HepG2 (cell line): Measurements from ENCODE around the gene CPNE4. TPM values are rescaled to one million over a fixed set of nuclear protein-coding genes. Genes with fewer than 3 reads are reported as not detected.

Source experiments
- ATAC-seq: fragments of 200-7000 bp; cut with Tn5 transposase; 3 replicates; pipeline ENCODE4 v1.9.1; 2020; ENCODE audit warnings: mild to moderate bottlenecking, moderate library complexity
- BruUV-seq: library from RNA; stranded (reverse); fragments of 400-500 nt; replicated peaks from 2 replicates; lab custom pipeline; 2021; lab: Mats Ljungman, UMichigan
- CTCF ChIA-PET: fragments of 300-600 bp; formaldehyde crosslinking; extraction: SDS; loops from one replicate; lab custom pipeline; 2021; ENCODE audit warnings: low total read pairs, inconsistent platforms, low intra/inter-chr PET ratio; lab: Yijun Ruan, JAX
- POLR2A ChIA-PET: fragments of 350-600 bp; sonication (Branson Sonifier 250); formaldehyde crosslinking; loops from one replicate; lab custom pipeline; 2020; ENCODE audit warnings: antibody characterized with exemption, inconsistent platforms; lab: Yijun Ruan, JAX
- DNase-seq: peaks from one replicate; pipeline ENCODE4 v3.0.0-alpha.2; 2015; ENCODE audit warnings: low spot score
- FAIRE-seq: peaks from 3 replicates; lab custom pipeline; 2011; peaks lifted over from hg19 to GRCh38; lab: Jason Lieb, UNC
- H2AFZ ChIP-seq: one replicate; pipeline ENCODE4 v1.6.1; 2011; ENCODE audit warnings: low read length, inconsistent platforms
- H3K27ac ChIP-seq: fragments of 300-600 bp; 3 replicates; pipeline ENCODE4 v1.8.0; 2011; ENCODE audit warnings: mixed run types, mild to moderate bottlenecking, mixed read lengths, low read length, inconsistent platforms; ENCODE audit not compliant: insufficient read depth; ENCODE audit errors: extremely low read length
- H3K27me3 ChIP-seq, 2 experiments: fragments of 200-600 bp in 1 of 2; 2 replicates in 1 of 2; 3 replicates in 1 of 2; pipeline versions ENCODE4 v1.6.0 to v1.8.0; 2011; ENCODE audit warnings: low read length in 2 of 2, mild to moderate bottlenecking in 2 of 2, moderate library complexity in 2 of 2, inconsistent platforms in 1 of 2; ENCODE audit not compliant: insufficient read depth in 2 of 2, control insufficient read depth in 1 of 2
- H3K36me3 ChIP-seq, 2 experiments: fragments of 200-600 bp in 1 of 2; replicated peaks in 1 of 2; 2 replicates in 1 of 2; 3 replicates in 1 of 2; pipeline versions ENCODE4 v1.5.1 to v1.8.0; 2011; ENCODE audit warnings: low read length in 2 of 2, inconsistent platforms in 1 of 2; ENCODE audit not compliant: insufficient read depth in 2 of 2, control insufficient read depth in 1 of 2
- H3K4me1 ChIP-seq: 2 replicates; pipeline ENCODE4 v1.5.1; 2012; ENCODE audit warnings: low read length, inconsistent platforms; ENCODE audit not compliant: insufficient read depth
- H3K4me2 ChIP-seq: 2 replicates; pipeline ENCODE4 v1.6.0; 2011; ENCODE audit warnings: low read depth, low read length, inconsistent platforms
- H3K4me3 ChIP-seq, 3 experiments: fragments of 200-600 bp in 1 of 3; sonication (generic), shearing (Covaris generic) in 1 of 3; replicated peaks in 1 of 3; 2 replicates each; pipeline ENCODE4 v1.5.1; 2011 to 2016; ENCODE audit warnings: low read length in 3 of 3, inconsistent platforms in 2 of 3, low read depth in 2 of 3, mild to moderate bottlenecking in 2 of 3, control low read depth in 1 of 3, mixed read lengths in 1 of 3; ENCODE audit not compliant: insufficient read depth in 1 of 3
- H3K79me2 ChIP-seq: one replicate; pipeline ENCODE4 v1.6.1; 2011; ENCODE audit warnings: low read length, inconsistent platforms; ENCODE audit not compliant: insufficient read depth
- H3K9ac ChIP-seq: 2 replicates; pipeline ENCODE4 v1.6.0; 2011; ENCODE audit warnings: mild to moderate bottlenecking, low read depth, low read length, inconsistent platforms; ENCODE audit not compliant: insufficient read depth
- H3K9me3 ChIP-seq: 2 replicates; pipeline ENCODE4 v1.5.1; 2012; ENCODE audit warnings: mild to moderate bottlenecking, low read length
- H4K20me1 ChIP-seq: 2 replicates; pipeline ENCODE4 v1.6.0; 2011; ENCODE audit warnings: inconsistent platforms, mild to moderate bottlenecking, low read length, moderate library complexity; ENCODE audit not compliant: insufficient read depth
- AKAP8 ChIP-seq: sonication (generic); formaldehyde crosslinking; IDR thresholded peaks from 2 replicates; pipeline ENCODE4 v1.5.1; 2020; ENCODE audit warnings: mild to moderate bottlenecking, missing genetic modification reagents
- MAX ChIP-seq: IDR thresholded peaks from 2 replicates; pipeline ENCODE4 v1.6.1; 2012; ENCODE audit warnings: inconsistent platforms
- MEF2D ChIP-seq: sonication (generic); formaldehyde crosslinking; IDR thresholded peaks from 2 replicates; pipeline ENCODE4 v1.5.1; 2020; ENCODE audit warnings: mild to moderate bottlenecking, missing genetic modification reagents
- MIER2 ChIP-seq: IDR thresholded peaks from 2 replicates; pipeline ENCODE4 v1.6.1; 2016; ENCODE audit warnings: missing biosample characterization, missing genetic modification reagents
- MNT ChIP-seq: fragments of 450-650 bp; IDR thresholded peaks from 2 replicates; pipeline ENCODE4 v1.6.1; 2016
- MTF1 ChIP-seq: sonication (generic); formaldehyde crosslinking; IDR thresholded peaks from 2 replicates; pipeline ENCODE4 v1.5.0; 2020; ENCODE audit warnings: missing genetic modification reagents
- MZF1 ChIP-seq: sonication (generic); formaldehyde crosslinking; IDR thresholded peaks from 2 replicates; pipeline ENCODE4 v1.8.1; 2023; ENCODE audit warnings: mild to moderate bottlenecking, missing genetic modification reagents, borderline replicate concordance
- NR2F2 ChIP-seq: IDR thresholded peaks from 2 replicates; pipeline ENCODE4 v1.6.1; 2012; ENCODE audit warnings: low read depth, inconsistent platforms, borderline replicate concordance
- SALL2 ChIP-seq: sonication (generic); formaldehyde crosslinking; IDR thresholded peaks from 2 replicates; pipeline ENCODE4 v1.8.1; 2023; ENCODE audit warnings: mild to moderate bottlenecking, missing genetic modification reagents, inconsistent platforms
- SRY ChIP-seq: sonication (generic); formaldehyde crosslinking; IDR thresholded peaks from 2 replicates; pipeline ENCODE4 v1.8.0; 2022; ENCODE audit warnings: mild to moderate bottlenecking, missing genetic modification reagents
- TAF1 ChIP-seq: sonication (generic); formaldehyde crosslinking; IDR thresholded peaks from 2 replicates; pipeline ENCODE4 v1.4.0; 2020; ENCODE audit warnings: missing genetic modification reagents
- WGBS: methylation state at CpG from one replicate; pipeline ENCODE4 v1.1.6; 2017; ENCODE audit warnings: low lambda C conversion rate; 5-methylcytosine and 5-hydroxymethylcytosine counted together
- in situ Hi-C: cut with HindIII; loops from 2 replicates; pipeline ENCODE4 v1.10.0; 2017; ENCODE audit warnings: low pct_unique_long_range_greater_than_20kb; ENCODE audit not compliant: extremely low pct_ligation_motif_present
- intact Hi-C: fragments of 100-400 bp; cut with micrococcal nuclease; formaldehyde crosslinking; loops from one replicate; pipeline ENCODE4 v1.10.0; 2022; ENCODE audit not compliant: unreplicated experiment
- polyA plus RNA-seq, 8 experiments: library from polyadenylated mRNA; depleted of rRNA in 3 of 8; stranded (reverse) in 7 of 8; unstranded in 1 of 8; fragments of >200 nt; fragmentation: Illumina TruSeq in 4 of 8; extraction: Trizol in 4 of 8; gene quantifications; 2 replicates each; pipeline versions ENCODE4 v1.2.1 to v1.2.3, GENCODE V29; 2011 to 2016; ENCODE audit warnings: low read depth in 4 of 8, missing spikeins in 1 of 8, mixed read lengths in 1 of 8; ENCODE audit not compliant: insufficient read depth in 1 of 8
- total RNA-seq, 5 experiments: library from RNA; depleted of rRNA; stranded (reverse); fragments of >200 nt; fragmentation: Illumina TruSeq; extraction: Trizol; gene quantifications; 2 replicates each; pipeline ENCODE4 v1.2.3, GENCODE V29; 2016; ENCODE audit warnings: low read depth in 1 of 5

The CPNE4 gene
- total and polyA plus RNA-seq, 2 of the 13 experiments (the other 11 are each of a cell fraction or from before 2014, with no cell fraction given): not detected

GRCh38 chr3:131880948-131881347, 153.9 kb downstream of the CPNE4 start (continued):
- TF ChIP-seq MAX (no peak), NR2F2 (no peak), MEF2D (no peak)

- WGBS: 11% methylated on average over 6 of the region's 6 CpGs
- Histone ChIP-seq H3K4me3 (no peak overlapping the region), H3K9ac (no peak overlapping the region), H3K4me1 (no peaks in the 10 kb centered on the region), H3K9me3 (no peaks in the 10 kb centered on the region), H3K27ac (no peak overlapping the region), H3K27me3 (no peaks in the 10 kb centered on the region), H4K20me1 (no peaks in the 10 kb centered on the region), H3K36me3 (no peaks in the 10 kb centered on the region), H3K4me2 (no peak overlapping the region), H2AFZ (no peak overlapping the region), H3K79me2 (no peaks in the 10 kb centered on the region)
- no peak for DNase-seq
- TF ChIP-seq MNT: peak; percentile 92
- no peak for TF ChIP-seq MTF1
- no peak for TF ChIP-seq AKAP8 (CRISPR knock-in tag)
- TF ChIP-seq MZF1 (CRISPR knock-in tag): no peak
- no peak for TF ChIP-seq MIER2 (CRISPR knock-in tag)
- no peak for TF ChIP-seq SRY (CRISPR knock-in tag)
- no peak for TF ChIP-seq TAF1 (CRISPR knock-in tag)
- TF ChIP-seq SALL2 (CRISPR knock-in tag): no peak
- CTCF ChIA-PET: no interaction called here
- ATAC-seq: no peak
- in situ Hi-C loops (no loop called here), intact Hi-C loops (no loop called here)
- FAIRE-seq: no peak
- no TSS peak for BruUV-seq
- POLR2A ChIA-PET: no interaction called here
Measured at GRCh38 chr3:131868203-131868602, 166.6 kb downstream of the CPNE4 start.
